GM19452 (cell line): ENCODE measurements around the gene KMT2C.
"Not testable (repeated sequence)": the region's sequence is repeated elsewhere in the genome, so short reads cannot be mapped to it uniquely, and the experiment has no call there.

ENCODE experiments used
- ATAC-seq: cut with Tn5 transposase; IDR thresholded peaks from one replicate; pipeline ENCODE4 v1.9.1; 2021; ENCODE audit not compliant: unreplicated experiment

Gene KMT2C

GRCh38 chr7:152435384-152436110 is at the start of gene KMT2C:
Gene KMT2C (minus strand): TSS chr7:152436003. CDS start chr7:152435786, 217 bp downstream.
- no peak for ATAC-seq

GRCh38 chr7:152481082-152481481 is 45.3 kb upstream of the KMT2C start:
- no peak for ATAC-seq

GRCh38 chr7:152480664-152481063 is 44.9 kb upstream of the KMT2C start:
- no peak for ATAC-seq

GRCh38 chr7:152479595-152479994 is 43.8 kb upstream of the KMT2C start:
- ATAC-seq, result no peak

DNA sequence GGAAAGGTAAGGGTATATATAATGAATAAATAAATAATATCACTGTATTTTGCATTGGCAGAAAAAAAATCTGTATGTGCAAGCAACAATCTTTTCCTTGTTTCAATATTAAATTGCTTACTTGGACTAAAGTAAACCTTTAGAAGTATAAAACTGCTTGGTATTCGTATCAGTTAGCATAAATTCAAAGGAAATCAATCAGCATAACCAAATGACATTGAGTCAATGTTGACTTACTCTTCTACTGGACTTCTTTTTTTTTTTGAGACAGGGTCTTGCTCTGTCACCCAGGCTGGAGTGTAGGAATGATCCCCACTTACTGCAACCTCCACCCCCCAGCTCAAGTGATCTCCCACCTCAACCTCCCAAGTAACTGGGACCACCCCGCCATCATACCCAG is 42.3 kb upstream of the KMT2C start:
- no peak for ATAC-seq

- ATAC-seq, result no peak
These were observed 41.3 kb upstream of the KMT2C start for GRCh38 chr7:152477079-152477478.

DNA sequence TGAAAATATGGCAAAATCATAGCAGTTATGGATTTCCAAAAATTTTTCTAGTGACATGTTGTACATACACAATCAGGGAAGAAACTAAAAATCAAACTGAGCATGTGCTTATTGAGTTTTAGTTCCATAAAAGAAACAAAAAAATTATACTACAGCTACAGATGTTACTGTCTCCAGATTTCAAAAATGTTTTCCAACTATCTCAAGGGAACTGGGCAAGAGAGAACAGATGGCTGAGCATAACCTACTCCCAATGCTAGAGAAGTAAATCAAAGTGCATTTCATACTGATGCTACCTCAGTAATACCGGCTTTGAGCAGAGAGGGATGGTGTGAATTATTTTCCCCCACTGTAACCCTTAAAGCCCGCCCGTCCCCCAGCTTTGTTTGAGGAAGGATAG is 40.7 kb upstream of the KMT2C start:
- no peak for ATAC-seq

- ATAC-seq, result not testable (repeated sequence)
These were observed 35.3 kb upstream of the KMT2C start for GRCh38 chr7:152471023-152471620.

GRCh38 chr7:152470251-152471022 is 34.6 kb upstream of the KMT2C start:
- ATAC-seq, result not testable (repeated sequence)

GRCh38 chr7:152469576-152469975 is 33.8 kb upstream of the KMT2C start:
- ATAC-seq, result not testable (repeated sequence)

- no peak for ATAC-seq
These were observed 31.4 kb upstream of the KMT2C start for GRCh38 chr7:152467225-152467624.

GRCh38 chr7:152465119-152465387 is 29.2 kb upstream of the KMT2C start:
- ATAC-seq, result no peak

GRCh38 chr7:152464312-152465118 is 28.7 kb upstream of the KMT2C start:
- ATAC-seq, result peak; percentile 38

- ATAC-seq, result peak; percentile 88
These were observed 28.0 kb upstream of the KMT2C start for GRCh38 chr7:152463709-152464311.

GRCh38 chr7:152462995-152463708 is 27.3 kb upstream of the KMT2C start:
- peak; percentile 12 for ATAC-seq

DNA sequence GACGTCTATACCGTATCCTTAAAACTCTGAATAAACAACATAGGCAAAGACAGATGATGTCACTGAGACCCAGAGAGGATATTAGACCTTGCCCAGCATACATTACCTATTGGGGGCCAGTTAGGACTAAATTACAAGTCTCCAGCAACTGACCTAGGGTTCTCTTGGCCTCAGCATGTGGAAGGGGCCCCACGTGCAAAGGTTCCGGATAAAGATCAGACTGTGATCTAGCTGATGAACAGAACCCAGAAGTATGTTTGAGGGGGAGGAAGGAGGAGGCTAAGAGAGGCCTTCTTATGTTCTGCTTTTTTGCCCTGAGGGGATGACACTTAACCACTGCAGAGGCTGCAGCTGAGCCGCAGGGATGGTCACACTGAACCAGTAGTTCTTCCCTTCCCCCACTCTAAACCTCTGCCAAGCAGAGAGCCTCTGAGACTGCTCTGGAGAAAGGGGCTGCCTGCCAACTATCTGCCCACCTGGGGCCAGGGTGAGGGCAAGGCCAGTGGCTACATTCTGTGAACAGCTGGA is 24.0 kb upstream of the KMT2C start:
- no peak for ATAC-seq

DNA sequence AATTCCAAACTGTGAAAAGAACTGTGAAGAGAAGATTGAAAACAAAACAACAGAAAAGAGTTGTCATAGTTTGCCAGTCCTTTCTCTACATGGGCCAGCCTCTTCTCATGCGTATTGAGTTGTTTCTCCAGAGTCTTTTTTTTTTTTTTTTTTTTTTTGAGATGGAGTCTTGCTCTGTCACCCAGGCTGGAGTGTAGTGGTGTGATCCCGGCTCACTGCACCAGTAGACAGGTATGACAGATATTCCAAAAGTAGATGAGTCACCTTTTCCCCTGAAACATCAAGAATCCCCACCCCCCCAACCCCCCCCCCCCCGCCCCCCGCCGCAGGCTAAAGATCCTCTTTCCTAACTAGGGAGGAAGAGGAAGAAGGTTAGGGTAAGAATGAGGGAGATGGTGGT is 15.6 kb upstream of the KMT2C start:
- ATAC-seq, result no peak

- ATAC-seq, result not testable (repeated sequence)
These were observed 9.7 kb upstream of the KMT2C start for GRCh38 chr7:152445386-152446008.

DNA sequence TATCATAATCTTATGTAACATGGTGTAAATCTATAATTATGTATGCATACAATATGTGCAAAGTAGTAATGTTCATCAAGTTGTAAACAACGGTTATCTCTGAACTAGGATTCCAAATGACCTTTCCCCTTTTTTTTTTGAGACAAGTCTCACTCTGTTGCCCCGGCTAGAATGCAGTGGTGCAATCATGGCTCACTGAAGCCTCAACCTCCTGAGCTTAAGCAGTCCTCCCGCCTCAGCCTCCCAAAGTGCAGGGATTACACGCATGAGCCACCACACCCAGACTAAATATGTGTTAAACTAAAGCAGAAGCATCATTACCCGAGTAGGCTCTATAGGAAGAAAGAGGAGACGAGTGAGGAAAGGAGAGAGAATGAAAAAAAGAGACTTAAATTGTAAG is 7.8 kb upstream of the KMT2C start:
- ATAC-seq, result no peak
